HepG2 (cell line): ENCODE measurements around the gene RMI2. TPM values are rescaled to one million over a fixed set of nuclear protein-coding genes. Genes with fewer than 3 reads are reported as not detected.
A peak's percentile ranks its signal among the peaks of the same experiment; 100 is the strongest.

Experiments
- CEBPB ChIP-seq: IDR thresholded peaks from 2 replicates; pipeline ENCODE4 v1.6.1; 2011; ENCODE audit warnings: low read depth, low read length, improper control_type of control experiment, borderline replicate concordance
- CHD2 ChIP-seq: IDR thresholded peaks from 2 replicates; pipeline ENCODE4 v1.6.1; 2011; ENCODE audit warnings: low read depth, low read length, improper control_type of control experiment
- GPN1 ChIP-seq: sonication (generic); formaldehyde crosslinking; IDR thresholded peaks from 2 replicates; pipeline ENCODE4 v1.5.1; 2020; ENCODE audit warnings: missing genetic modification reagents, borderline replicate concordance
- MXD1 ChIP-seq: sonication (generic); formaldehyde crosslinking; IDR thresholded peaks from 2 replicates; pipeline ENCODE4 v1.4.0; 2020; ENCODE audit warnings: mild to moderate bottlenecking, missing genetic modification reagents
- PTBP1 ChIP-seq: fragments of 200-400 bp; formaldehyde crosslinking; IDR thresholded peaks from 2 replicates; pipeline ENCODE4 v1.6.1; 2018; ENCODE audit warnings: low read length, low read depth; ENCODE audit not compliant: poor library complexity, severe bottlenecking
- RELA ChIP-seq: sonication (generic); formaldehyde crosslinking; IDR thresholded peaks from 2 replicates; pipeline ENCODE4 v1.4.0; 2020; ENCODE audit warnings: missing genetic modification reagents
- SALL1 ChIP-seq: sonication (generic); formaldehyde crosslinking; IDR thresholded peaks from 2 replicates; pipeline ENCODE4 v1.8.0; 2022; ENCODE audit warnings: mild to moderate bottlenecking, missing genetic modification reagents
- SKIL ChIP-seq: sonication (generic); formaldehyde crosslinking; IDR thresholded peaks from 2 replicates; pipeline ENCODE4 v1.8.0; 2022; ENCODE audit warnings: missing genetic modification reagents, mild to moderate bottlenecking, moderate library complexity, borderline replicate concordance
- SMYD3 ChIP-seq: sonication (generic); formaldehyde crosslinking; IDR thresholded peaks from 2 replicates; pipeline ENCODE4 v1.8.1; 2023; ENCODE audit warnings: mild to moderate bottlenecking, missing genetic modification reagents
- TBX2 ChIP-seq: sonication (generic); formaldehyde crosslinking; IDR thresholded peaks from 2 replicates; pipeline ENCODE4 v1.5.0; 2020; ENCODE audit warnings: missing genetic modification reagents, mild to moderate bottlenecking, borderline replicate concordance
- ZBTB14 ChIP-seq: sonication (generic); formaldehyde crosslinking; IDR thresholded peaks from 2 replicates; pipeline ENCODE4 v1.4.0; 2020; ENCODE audit warnings: missing genetic modification reagents
- ZBTB4 ChIP-seq: sonication (generic); formaldehyde crosslinking; IDR thresholded peaks from 2 replicates; pipeline ENCODE4 v1.4.0; 2020; ENCODE audit warnings: missing genetic modification reagents, mild to moderate bottlenecking, borderline replicate concordance
- ZNF292 ChIP-seq: sonication (generic); formaldehyde crosslinking; IDR thresholded peaks from 2 replicates; pipeline ENCODE4 v1.8.1; 2022; ENCODE audit warnings: mild to moderate bottlenecking, low read depth, missing genetic modification reagents, borderline replicate concordance
- ZNF468 ChIP-seq: sonication (generic); formaldehyde crosslinking; IDR thresholded peaks from 2 replicates; pipeline ENCODE4 v1.8.0; 2022; ENCODE audit warnings: mild to moderate bottlenecking, moderate library complexity, missing genetic modification reagents
- ZNF484 ChIP-seq: sonication (generic); formaldehyde crosslinking; IDR thresholded peaks from 2 replicates; pipeline ENCODE4 v1.5.1; 2020; ENCODE audit warnings: mild to moderate bottlenecking, low read depth, missing genetic modification reagents, borderline replicate concordance
- ZNF496 ChIP-seq: sonication (generic); formaldehyde crosslinking; IDR thresholded peaks from 2 replicates; pipeline ENCODE4 v1.8.1; 2023; ENCODE audit warnings: mild to moderate bottlenecking, moderate library complexity, missing genetic modification reagents; ENCODE audit not compliant: insufficient replicate concordance
- ZNF552 ChIP-seq: sonication (generic); formaldehyde crosslinking; IDR thresholded peaks from 2 replicates; pipeline ENCODE4 v1.9.0; 2022; ENCODE audit warnings: missing genetic modification reagents, mild to moderate bottlenecking, borderline replicate concordance
- ZNF639 ChIP-seq: conservative IDR thresholded peaks from 2 replicates; pipeline ENCODE4 v1.6.1; 2018; ENCODE audit warnings: missing genetic modification reagents
- ZNF678 ChIP-seq: sonication (generic); formaldehyde crosslinking; IDR thresholded peaks from 2 replicates; pipeline ENCODE4 v1.4.0; 2020; ENCODE audit warnings: mild to moderate bottlenecking, missing genetic modification reagents
- polyA plus RNA-seq, 8 experiments: library from polyadenylated mRNA; depleted of rRNA in 3 of 8; stranded (reverse) in 7 of 8; unstranded in 1 of 8; fragments of >200 nt; fragmentation: Illumina TruSeq in 4 of 8; extraction: Trizol in 4 of 8; gene quantifications; 2 replicates each; pipeline versions ENCODE4 v1.2.1 to v1.2.3, GENCODE V29; 2011 to 2016; ENCODE audit warnings: low read depth in 4 of 8, missing spikeins in 1 of 8, mixed read lengths in 1 of 8; ENCODE audit not compliant: insufficient read depth in 1 of 8
- total RNA-seq, 5 experiments: library from RNA; depleted of rRNA; stranded (reverse); fragments of >200 nt; fragmentation: Illumina TruSeq; extraction: Trizol; gene quantifications; 2 replicates each; pipeline ENCODE4 v1.2.3, GENCODE V29; 2016; ENCODE audit warnings: low read depth in 1 of 5

Gene RMI2
- total and polyA plus RNA-seq, 2 of the 13 experiments (the other 11 are each of a cell fraction or from before 2014, with no cell fraction given): 24.5 to 55.7 TPM

- no peak for TF ChIP-seq SKIL (CRISPR knock-in tag)
- peak; percentile 81 for TF ChIP-seq SALL1
- peak; percentile 49; the same call in 1 of the 2 replicates for TF ChIP-seq ZNF468
- TF ChIP-seq ZNF496 (CRISPR knock-in tag): no peak
- peak; percentile 49 for TF ChIP-seq PTBP1
- TF ChIP-seq CEBPB: no peak
- TF ChIP-seq ZNF552: no peak; the same call in 1 of the 2 replicates
- 0 out of 2 replicates have a peak, but pooled peaks have one; percentile 71 for TF ChIP-seq ZNF484 (CRISPR knock-in tag)
- TF ChIP-seq CHD2: 0 out of 2 replicates have a peak, but pooled peaks have one; percentile 23
- peak; percentile 76; the same call in 1 of the 2 replicates for TF ChIP-seq ZBTB4 (CRISPR knock-in tag)
- TF ChIP-seq SMYD3 (CRISPR knock-in tag): no peak; the same call in 1 of the 2 replicates
- no peak for TF ChIP-seq RELA (CRISPR knock-in tag)
- TF ChIP-seq ZBTB14 (CRISPR knock-in tag): no peak
- TF ChIP-seq ZNF292 (CRISPR knock-in tag): peak; percentile 58; the same call in 1 of the 2 replicates
- TF ChIP-seq ZNF678 (CRISPR knock-in tag): peak; percentile 77; the same call in 1 of the 2 replicates
- peak; percentile 78; the same call in 1 of the 2 replicates for TF ChIP-seq MXD1 (CRISPR knock-in tag)
- TF ChIP-seq ZNF639: 0 out of 2 replicates have a peak, but pooled peaks have one; percentile 21
- peak; percentile 52; the same call in 1 of the 2 replicates for TF ChIP-seq TBX2 (CRISPR knock-in tag)
- peak; percentile 60 for TF ChIP-seq GPN1 (CRISPR knock-in tag)
These were observed 37.4 kb upstream of the RMI2 start (continued) for GRCh38 chr16:11307639-11308492.
